ENCODE measurements around the gene NUDT10.

NUDT10 gene

GRCh38 chrX:51361251-51361650 lies 28.6 kb downstream of the NUDT10 start:
- no peak overlapping the region for H3K4me3 ChIP-seq (ENCODE audit: control insufficient read depth, low read depth, low read length)
- TF ChIP-seq CTCF (conservative IDR thresholded peaks at IDR 0.05; ENCODE audit: control insufficient read depth, insufficient read depth, low read depth, low read length): no peak
- no peak for DNase-seq (ENCODE audit: low read depth)

GRCh38 chrX:51376672-51377071 lies 44.0 kb downstream of the NUDT10 start:
- no peak overlapping the region for H3K4me3 ChIP-seq (ENCODE audit: control insufficient read depth, low read depth, low read length)
- no peak for DNase-seq (ENCODE audit: low read depth)
- no peak for TF ChIP-seq CTCF (conservative IDR thresholded peaks at IDR 0.05; ENCODE audit: control insufficient read depth, insufficient read depth, low read depth, low read length)
